SK-N-MC (cell line): ENCODE data around the gene KCTD18.
A peak's percentile ranks its signal among the peaks of the same experiment; 100 is the strongest.

Source experiments
- DNase-seq: peaks from one replicate; pipeline ENCODE4 v3.0.0-alpha.2; 2011; ENCODE audit warnings: low read depth, low spot score
- H3K27ac ChIP-seq: fragments of 200-600 bp; sonication (generic); 2 replicates; pipeline ENCODE4 v1.5.1; 2016; ENCODE audit warnings: mixed run types
- H3K36me3 ChIP-seq: fragments of 200-600 bp; sonication (generic); 2 replicates; pipeline ENCODE4 v1.6.1; 2017; ENCODE audit warnings: antibody characterized with exemption, low read length, mixed read lengths; ENCODE audit not compliant: insufficient read depth
- H3K4me3 ChIP-seq: fragments of 200-600 bp; sonication (generic); 2 replicates; pipeline ENCODE4 v1.5.1; 2016
- H3K9ac ChIP-seq: fragments of 200-600 bp; sonication (generic); 2 replicates; pipeline ENCODE4 v1.8.0; 2017; ENCODE audit warnings: mixed run types, mixed read lengths; ENCODE audit not compliant: insufficient read length
- H3K9me3 ChIP-seq: fragments of 200-600 bp; sonication (generic); 2 replicates; pipeline ENCODE4 v1.6.1; 2017; ENCODE audit warnings: low read depth, mild to moderate bottlenecking, antibody characterized with exemption, low read length, moderate library complexity, mixed read lengths
- EZH2 ChIP-seq: fragments of 200-600 bp; sonication (generic); IDR thresholded peaks from one replicate; pipeline ENCODE4 v1.6.1; 2017; ENCODE audit warnings: antibody characterized with exemption
- FOXP2 ChIP-seq: optimal IDR thresholded peaks from 2 replicates; pipeline ENCODE3; 2011; ENCODE audit warnings: mild to moderate bottlenecking, moderate library complexity; ENCODE audit not compliant: insufficient read depth; ENCODE audit errors: extremely low read length, control extremely low read depth
- POLR2AphosphoS5 ChIP-seq: IDR thresholded peaks from 2 replicates; pipeline ENCODE4 v1.6.1; 2012; ENCODE audit warnings: mild to moderate bottlenecking, low read depth, low read length, borderline replicate concordance

The KCTD18 gene

GRCh38 chr2:200509612-200510433, at the start of gene KCTD18:
Gene KCTD18 (minus strand): TSS chr2:200510068. CDS start chr2:200507016, 3,052 bp downstream.
- Histone ChIP-seq H3K27ac (no peak within 1 kb of the TSS), H3K9me3 (no peaks in the 10 kb centered on the region), H3K36me3 (no peaks in the 10 kb centered on the region; the same call in 1 of the 2 replicates), H3K4me3 (peak within 1 kb of the TSS; percentile 87), H3K9ac (peak within 1 kb of the TSS; percentile 90)
- TF ChIP-seq FOXP2 (peak; percentile 81), EZH2 (no peak), POLR2AphosphoS5 (peak; percentile 67; the same call in 1 of the 2 replicates)
- DNase-seq, result no peak

GRCh38 chr2:200540793-200541192, 30.9 kb upstream of the KCTD18 start:
- no peak overlapping the region for H3K9ac ChIP-seq
- H3K36me3 ChIP-seq, result peaks cover 85% of the 10 kb centered on the region
- no peak for TF ChIP-seq EZH2
- no peak for TF ChIP-seq FOXP2
- no peak for TF ChIP-seq POLR2AphosphoS5
- H3K27ac ChIP-seq, result no peak overlapping the region
- H3K4me3 ChIP-seq, result no peak overlapping the region
- H3K9me3 ChIP-seq, result peaks cover 4% of the 10 kb centered on the region; the same call in 1 of the 2 replicates
- DNase-seq, result no peak

- peaks cover 79% of the 10 kb centered on the region for H3K36me3 ChIP-seq
- no peak for TF ChIP-seq FOXP2
- no peak for TF ChIP-seq POLR2AphosphoS5
- TF ChIP-seq EZH2, result no peak
- no peak overlapping the region for H3K9ac ChIP-seq
These were observed 28.3 kb upstream of the KCTD18 start for GRCh38 chr2:200538139-200538538.

GRCh38 chr2:200534572-200534971, 24.7 kb upstream of the KCTD18 start:
- Histone ChIP-seq H3K9ac (no peak overlapping the region), H3K9me3 (no peaks in the 10 kb centered on the region), H3K27ac (no peak overlapping the region), H3K36me3 (peaks cover 53% of the 10 kb centered on the region), H3K4me3 (no peak overlapping the region)
- no peak for DNase-seq
- TF ChIP-seq EZH2 (no peak), FOXP2 (no peak), POLR2AphosphoS5 (no peak)

More at GRCh38 chr2:200538139-200538538, 28.3 kb upstream of the KCTD18 start:
- peaks cover 4% of the 10 kb centered on the region; the same call in 1 of the 2 replicates for H3K9me3 ChIP-seq
- no peak overlapping the region for H3K4me3 ChIP-seq
- no peak for DNase-seq
- H3K27ac ChIP-seq, result no peak overlapping the region

- H3K9me3 ChIP-seq, result no peaks in the 10 kb centered on the region
- DNase-seq, result no peak
- TF ChIP-seq EZH2 (no peak), FOXP2 (no peak), POLR2AphosphoS5 (no peak)
- no peak overlapping the region for H3K27ac ChIP-seq
- H3K4me3 ChIP-seq, result no peak overlapping the region
- H3K36me3 ChIP-seq, result peaks cover 50% of the 10 kb centered on the region
- no peak overlapping the region for H3K9ac ChIP-seq
These were observed 23.9 kb upstream of the KCTD18 start for GRCh38 chr2:200533754-200534153.

GRCh38 chr2:200528228-200528627, 18.4 kb upstream of the KCTD18 start:
- DNase-seq, result no peak
- no peak overlapping the region for H3K4me3 ChIP-seq
- no peaks in the 10 kb centered on the region for H3K9me3 ChIP-seq
- peaks cover 6% of the 10 kb centered on the region; the same call in 1 of the 2 replicates for H3K36me3 ChIP-seq
- TF ChIP-seq FOXP2 (no peak), POLR2AphosphoS5 (no peak), EZH2 (no peak)
- H3K9ac ChIP-seq, result no peak overlapping the region
- no peak overlapping the region for H3K27ac ChIP-seq

GRCh38 chr2:200525882-200526651, 16.2 kb upstream of the KCTD18 start, which contains the start of gene SGO2:
Gene SGO2 (plus strand): TSS chr2:200526207. CDS start chr2:200532976, 6,769 bp downstream.
- Histone ChIP-seq H3K9ac (peak within 1 kb of the TSS; percentile 92), H3K9me3 (no peaks in the 10 kb centered on the region), H3K36me3 (no peaks in the 10 kb centered on the region), H3K4me3 (peak within 1 kb of the TSS; percentile 98), H3K27ac (0 out of 2 replicates have a peak within 1 kb of the TSS, but pooled peaks have one; percentile 12)
- peak; percentile 60 for DNase-seq
- peak; percentile 85 for TF ChIP-seq POLR2AphosphoS5
- no peak for TF ChIP-seq EZH2

- Histone ChIP-seq H3K36me3 (no peaks in the 10 kb centered on the region), H3K4me3 (peak overlapping the region; percentile 98), H3K27ac (no peak overlapping the region), H3K9me3 (no peaks in the 10 kb centered on the region), H3K9ac (peak overlapping the region; percentile 74)
- no peak for DNase-seq
- TF ChIP-seq FOXP2 (no peak), POLR2AphosphoS5 (no peak), EZH2 (no peak)
These were observed 15.6 kb upstream of the KCTD18 start for GRCh38 chr2:200525551-200525881.
